ENCODE measurements around the gene GFY.
"Not testable (repeated sequence)": the region's sequence is repeated elsewhere in the genome, so short reads cannot be mapped to it uniquely, and the experiment has no call there.

GFY gene

DNA sequence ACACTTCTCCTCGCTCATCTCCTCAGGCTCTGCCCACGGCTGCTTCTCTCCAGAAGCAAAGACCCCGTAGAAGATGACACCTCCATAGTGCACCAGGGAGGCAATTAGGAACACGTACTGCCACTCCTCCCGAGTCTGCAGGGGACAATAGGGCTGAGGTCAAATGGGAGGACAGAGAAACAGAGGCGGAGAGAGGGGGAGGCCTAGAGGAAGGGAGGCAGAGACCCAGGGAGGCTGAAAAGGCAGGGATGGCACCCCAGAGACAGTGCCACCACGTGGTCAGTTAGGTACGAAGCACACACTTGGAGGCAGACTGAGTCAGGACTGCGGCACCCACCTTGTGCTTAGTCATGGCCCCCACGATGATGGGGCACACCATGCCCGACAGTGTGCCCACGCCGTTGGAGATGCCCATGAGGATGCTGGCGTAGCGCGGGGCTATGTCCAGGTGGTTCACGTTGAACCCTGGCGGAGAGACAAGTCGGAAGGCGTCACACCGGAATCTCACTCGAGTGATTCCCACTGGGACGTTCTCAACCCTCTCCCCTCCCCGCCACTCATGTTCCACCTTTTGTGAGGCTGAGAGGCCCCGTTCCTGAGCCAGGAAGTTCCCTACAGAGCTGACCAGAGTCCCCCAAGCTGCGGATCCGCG is 5.6 kb downstream of the GFY start:
- DNase-seq: peak in 2 of 3 donors; percentile 51 to 52

DNA sequence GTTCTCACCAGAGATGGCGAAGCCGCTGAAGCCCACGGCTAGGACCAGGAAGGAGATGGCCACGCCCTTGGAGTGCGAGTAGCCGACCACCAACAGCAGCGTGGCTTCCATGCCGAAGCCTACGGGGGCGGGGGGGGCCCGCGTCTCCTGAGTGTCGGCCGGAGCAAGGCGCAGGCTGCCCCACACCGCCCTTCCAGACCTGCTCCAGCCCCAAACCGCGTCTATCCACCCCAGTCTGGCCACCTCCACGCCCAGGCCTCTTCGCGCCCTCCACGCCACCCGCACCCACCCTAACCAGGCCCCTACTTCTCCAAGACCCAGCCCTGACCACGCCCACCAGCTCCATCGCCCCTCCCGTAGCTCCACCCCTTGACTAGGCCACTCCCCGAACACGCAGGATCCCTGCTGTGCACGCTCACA is 6.2 kb downstream of the GFY start:
- peak in 1 of 3 donors; percentile 47 for DNase-seq

DNA sequence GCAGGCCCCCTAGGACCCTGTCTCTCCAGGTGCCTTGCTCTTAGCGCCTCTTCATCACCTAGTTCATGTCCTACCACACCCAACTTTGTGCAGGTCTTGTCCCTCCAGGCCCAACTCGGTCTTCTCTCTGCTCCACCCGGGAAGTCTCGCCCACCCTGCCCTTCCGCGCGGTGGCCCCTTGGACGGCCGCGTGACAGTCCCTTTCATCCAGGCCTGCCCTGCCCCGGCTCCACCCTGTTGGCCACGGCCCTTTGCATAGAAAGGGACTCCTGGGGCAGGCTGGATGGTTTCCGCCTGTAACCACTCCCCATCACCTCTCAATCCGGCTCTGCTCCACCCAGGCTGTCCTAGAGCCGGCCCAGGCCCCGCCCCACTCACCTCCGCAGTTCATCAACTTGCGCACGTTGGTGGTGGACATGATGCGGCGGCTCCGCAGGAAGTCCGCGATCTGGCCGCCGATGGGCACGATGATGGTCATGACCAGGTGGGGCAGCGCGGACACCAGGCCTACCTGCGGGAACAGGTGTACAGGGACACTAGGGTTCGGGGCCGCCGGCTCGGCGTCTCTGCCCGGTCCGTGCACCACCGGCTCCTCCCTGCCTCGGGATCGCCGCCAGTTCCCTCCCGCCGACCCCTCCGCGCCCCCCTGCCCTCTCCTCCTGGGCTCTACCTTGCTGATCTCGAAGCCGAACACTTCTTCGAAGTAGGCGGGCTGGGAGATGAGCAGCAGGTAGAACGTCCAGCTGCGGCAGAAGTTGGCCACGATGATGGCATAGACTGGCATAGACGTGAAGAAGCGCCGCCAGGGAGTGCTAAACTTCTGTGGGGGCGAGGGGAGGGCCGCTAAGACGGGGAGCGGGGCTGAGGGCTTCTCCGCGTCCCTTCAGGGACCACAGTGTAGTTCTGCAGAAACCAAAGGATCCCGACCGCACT is 7.2 kb downstream of the GFY start:
- no peak for DNase-seq

DNA sequence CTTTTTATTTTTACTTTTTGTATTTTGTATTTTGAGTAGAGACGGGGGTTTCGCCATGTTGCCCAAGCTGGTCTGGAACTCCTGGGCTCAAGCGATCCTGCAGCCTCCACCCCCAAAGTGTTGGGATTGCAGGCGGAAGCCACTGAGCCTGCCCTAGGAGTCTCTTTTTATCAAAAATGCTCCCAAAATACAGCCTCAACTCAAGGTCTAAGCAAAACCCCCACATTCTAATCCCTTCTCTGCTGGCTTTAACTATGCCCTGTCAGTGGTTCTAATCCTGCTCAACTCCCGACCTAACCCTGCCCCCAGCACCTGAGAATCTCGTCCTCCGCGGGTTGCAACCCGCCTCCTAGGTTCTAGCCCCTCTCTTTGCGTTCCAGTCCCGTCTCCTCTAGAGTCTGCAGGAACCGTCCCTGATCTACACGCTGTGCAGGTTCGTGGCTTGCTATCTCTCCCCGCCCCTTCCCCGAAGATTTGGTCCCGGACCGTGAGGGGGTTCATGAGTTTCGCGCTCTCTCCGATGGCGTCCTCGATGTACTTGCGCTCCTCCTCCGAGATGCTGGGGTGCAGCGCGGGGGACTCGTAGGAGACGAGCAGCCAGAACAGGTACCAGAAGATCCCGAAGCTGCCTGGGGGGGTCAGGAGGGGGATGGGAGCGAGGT is 8.2 kb downstream of the GFY start:
- no peak for DNase-seq

DNA sequence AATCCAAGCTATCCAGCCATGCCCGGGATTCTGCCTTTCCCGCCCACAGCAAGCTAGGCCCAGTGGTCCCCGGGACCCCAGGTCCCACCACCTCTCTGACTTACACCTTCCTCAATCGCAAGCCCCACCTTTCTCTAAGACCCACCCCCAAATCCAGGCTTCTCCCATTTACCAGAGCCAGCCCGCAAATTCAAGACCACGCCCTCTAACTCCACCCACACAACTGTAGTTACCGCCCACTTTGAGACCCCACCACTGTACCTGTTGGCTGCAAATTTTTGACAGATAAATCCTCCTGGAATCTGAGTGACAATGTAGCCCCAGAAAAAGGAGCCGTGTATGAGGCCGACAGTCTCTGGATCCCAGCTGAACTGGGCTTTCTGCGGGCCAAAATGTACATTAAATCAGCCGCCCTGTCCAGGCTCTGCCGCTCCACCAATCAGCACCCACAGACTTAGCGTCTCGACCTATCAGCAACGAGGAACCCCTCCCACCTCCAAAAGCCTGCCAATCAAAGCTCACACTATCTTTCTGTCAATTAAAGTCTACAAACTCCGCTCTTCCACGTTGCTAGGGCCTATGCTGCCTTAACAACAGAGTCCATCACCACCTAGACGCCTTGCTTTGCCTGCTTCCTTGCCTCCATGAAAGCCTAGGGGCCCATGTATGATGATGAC is 9.9 kb downstream of the GFY start:
- no peak for DNase-seq

DNA sequence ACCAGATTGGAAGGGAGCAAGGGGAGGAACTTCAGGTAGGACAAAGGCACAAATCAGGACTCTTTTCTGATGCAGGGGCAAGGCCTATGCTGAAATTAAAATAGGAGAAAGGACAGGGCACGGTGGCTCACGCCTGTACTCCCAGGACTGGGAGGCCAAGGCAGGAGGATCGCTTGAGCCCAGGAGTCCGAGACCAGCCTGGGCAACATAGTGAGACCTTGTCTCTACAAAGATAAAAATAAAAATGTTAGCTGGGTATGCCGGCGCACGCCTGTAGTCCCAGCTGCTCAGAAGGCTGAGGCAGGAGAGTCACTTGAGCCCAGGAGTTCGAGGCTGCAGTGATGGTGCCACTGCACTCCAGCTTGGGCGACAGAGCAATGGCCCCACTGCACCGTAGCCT is 10.5 kb downstream of the GFY start:
- DNase-seq: no peak

DNA sequence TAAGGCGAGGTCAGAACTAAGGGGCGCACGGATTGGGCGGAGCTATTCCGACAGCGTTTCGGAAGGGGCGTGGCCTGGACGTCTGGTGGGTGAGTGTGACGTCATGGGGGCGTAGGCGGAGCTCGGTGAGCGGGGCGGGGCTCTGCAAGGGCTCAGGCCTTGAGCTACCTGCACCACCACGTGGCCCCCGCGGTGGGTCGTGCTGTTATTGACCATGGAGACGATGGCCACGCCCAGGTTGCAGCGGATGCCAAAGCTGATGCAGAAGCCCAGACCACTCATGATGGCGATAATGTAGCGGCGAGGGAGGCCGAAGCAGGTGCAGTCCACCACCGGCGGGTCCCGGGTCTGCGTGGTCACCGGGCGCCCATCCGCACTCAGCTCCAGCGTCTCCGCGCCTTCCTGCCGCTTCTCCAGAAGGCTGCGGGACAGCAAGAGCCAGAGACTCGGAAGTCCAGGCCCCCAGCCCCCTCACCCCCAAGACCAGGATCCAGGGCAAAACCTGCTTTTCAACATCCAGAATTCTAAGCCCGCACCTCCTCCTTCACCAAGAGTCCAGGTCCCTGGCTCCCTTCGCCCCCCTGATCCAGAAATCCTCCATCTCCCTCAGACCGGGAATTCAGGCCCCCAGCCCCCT is 11.3 kb downstream of the GFY start:
- DNase-seq: peak; percentile 48 to 63 (median 52)

DNA sequence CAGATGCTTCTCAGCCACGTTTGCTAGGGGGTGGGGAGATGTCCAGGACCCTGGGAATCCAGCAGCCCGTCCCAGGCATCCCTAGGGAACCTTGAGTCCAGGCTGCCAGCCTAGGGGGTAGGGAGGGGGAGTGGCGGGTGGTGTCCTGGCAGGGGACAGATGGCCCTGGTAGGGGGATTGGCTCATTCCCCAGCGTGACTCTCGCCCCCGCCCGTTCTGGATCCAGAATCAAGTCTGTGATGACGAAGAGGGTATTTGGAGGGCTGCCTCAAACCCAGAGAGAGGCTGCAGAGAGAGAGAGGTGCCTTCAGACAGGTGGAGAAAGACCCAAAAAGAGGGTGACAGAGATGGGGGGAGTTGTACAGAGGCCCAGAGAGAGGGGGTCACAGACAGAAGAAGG is 12.0 kb downstream of the GFY start:
- DNase-seq: no peak

DNA sequence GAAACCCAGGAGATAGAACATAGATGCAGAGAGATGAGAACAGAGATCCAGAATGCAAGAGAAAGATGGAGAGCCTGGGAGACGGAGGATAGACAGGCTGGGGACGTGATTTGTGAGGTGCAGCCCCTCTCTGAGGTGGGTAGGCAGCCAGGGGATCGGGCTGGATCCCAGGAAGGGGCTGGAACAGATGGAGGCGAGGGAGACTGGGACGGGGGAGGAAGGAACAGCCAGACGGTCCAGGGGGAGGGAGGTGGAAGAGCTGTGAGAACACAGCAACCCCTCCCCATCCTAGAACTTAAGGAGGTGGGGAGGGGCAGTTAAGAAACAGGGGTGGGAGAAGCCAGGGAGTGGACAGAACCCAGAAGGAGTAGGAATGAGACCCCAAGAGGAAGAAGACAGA is 13.1 kb downstream of the GFY start:
- no peak for DNase-seq

DNA sequence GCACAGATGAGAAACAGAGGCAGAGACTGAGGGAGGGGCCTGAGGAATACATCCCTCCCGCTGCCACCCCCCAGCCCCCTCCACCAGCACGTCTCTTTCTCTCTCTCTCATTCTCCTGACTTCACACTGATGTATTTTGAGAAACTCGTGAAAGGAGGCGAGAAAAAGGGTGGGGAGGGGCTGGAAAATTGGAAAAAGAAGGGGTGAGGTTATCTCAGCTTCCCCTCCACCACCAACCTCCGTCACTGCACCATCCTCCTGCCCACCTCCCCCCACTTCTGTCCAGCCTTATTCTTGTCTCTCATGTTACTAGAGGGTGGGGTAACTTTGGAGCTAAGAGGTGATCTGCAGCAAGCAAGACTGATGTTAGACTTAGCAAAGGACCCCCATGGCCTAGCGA is 14.6 kb downstream of the GFY start:
- no peak for DNase-seq

DNA sequence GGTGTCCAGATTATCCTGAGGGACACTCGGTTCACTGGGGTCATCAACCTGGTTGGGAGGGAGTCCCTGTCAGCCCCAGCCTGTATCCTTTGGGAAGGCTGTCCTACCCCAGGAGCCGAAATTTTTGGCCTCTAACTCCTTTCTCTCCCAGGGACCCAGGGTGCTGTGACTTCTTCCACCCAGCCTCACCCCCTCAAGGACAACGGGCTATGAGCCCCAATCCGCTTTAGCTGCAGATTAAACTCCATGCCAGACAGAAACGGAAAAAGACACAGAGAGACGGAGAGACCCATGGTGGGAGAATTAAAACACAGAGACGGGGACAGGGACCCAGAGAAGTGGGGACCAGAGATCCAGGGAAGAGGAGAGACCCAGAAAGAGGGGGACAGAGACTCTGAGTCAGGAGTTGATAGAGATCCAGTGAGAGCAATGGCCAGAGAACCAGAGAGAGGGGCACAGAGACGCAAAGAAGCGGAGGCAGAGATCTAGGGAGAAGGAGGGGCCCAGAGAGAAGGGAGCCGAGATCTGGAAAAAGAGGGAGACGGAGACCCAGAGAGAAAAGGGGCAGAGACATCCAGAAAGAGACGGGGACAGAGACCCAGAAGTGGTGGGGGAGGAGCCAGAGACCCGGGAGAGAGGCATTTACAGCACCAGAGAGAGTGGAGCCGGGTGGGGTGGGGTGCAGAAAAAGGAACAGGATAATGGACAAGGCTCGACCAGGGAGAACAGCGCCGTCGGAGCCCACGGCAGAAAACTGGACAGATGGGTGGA is 15.4 kb downstream of the GFY start:
- DNase-seq: no peak

DNA sequence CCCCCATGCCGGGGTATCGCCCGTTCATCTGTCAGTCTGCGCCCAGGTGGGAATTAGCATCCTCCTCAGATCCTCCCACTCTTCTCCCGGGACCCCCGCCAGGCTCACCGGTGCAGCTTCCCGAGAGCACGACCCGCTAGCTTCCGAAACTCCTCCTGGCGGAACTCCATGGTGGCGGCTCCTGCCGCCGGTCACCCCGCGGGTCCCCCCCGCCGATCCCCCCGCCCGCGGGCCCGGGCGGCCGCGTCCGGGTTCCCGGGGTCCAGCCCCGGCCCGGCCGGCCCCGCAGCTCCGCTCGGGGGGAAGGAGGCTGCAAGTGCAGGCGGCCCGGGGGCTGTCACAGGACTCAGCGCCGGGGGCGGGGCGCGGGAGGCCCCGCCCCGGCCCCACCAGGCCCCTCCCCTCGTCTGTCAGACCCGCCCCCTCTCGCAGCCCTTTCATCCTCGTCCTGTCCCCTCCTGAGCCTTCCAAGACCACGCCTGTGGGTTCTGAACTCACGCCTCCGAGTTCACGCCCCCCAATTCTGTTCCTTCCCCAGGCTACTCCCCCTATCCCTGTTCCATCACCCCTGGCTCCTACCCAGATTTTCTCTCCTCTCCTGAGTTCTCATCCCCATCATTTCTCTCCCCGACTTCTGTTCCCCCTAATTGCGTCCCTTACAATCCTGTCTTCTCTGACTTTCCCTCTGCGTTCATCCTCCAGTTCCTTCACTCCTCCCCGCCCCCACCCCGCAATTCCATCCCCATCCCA is 16.2 kb downstream of the GFY start, which contains the start of gene SLC17A7:
Gene SLC17A7 (minus strand): TSS at position 318 of the 750 bp plus-strand sequence. CDS start 148 bp downstream, at position 170.
- DNase-seq: peak; percentile 43 to 80 (median 60)

DNA sequence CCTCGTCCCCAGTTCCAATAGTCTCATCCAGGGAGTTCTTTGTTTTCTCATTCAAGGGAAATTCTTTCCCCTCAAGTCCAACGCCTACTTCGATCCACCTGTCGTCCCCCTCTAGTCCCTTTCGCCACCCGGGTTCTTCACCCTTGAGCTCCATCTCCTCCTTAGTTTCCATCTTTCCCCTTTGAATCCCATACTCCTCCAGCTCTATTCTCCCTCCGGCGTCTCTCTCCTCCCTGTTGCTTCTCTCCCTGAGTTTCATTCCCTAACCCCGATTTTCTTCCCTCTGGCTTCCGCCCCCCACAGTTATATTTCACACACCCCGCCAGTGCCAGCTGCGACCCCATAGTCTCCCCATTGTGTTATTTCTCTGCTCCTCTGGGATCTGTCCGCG is 16.8 kb downstream of the GFY start:
- no peak for DNase-seq

DNA sequence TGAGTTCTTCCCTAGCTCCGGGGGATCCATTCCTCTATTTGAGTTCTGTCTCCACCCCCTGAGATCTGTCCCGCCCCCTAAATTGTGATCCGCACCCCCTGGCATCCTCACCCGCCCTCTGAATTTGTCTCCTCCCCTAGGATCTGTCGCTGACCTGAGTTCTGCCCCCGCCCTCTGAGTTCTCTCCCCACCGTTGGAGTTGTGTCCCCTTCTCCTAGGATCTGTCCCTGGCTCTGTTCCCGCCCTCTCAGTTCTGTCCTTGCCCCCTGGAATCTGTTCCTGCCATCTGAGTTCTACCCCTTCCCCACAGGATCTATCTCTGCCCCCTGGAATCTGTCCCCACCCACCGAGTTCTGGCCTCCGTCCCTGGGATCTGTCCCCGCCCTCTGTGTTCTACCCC is 17.2 kb downstream of the GFY start:
- peak; percentile 18 to 48 (median 35) for DNase-seq

DNA sequence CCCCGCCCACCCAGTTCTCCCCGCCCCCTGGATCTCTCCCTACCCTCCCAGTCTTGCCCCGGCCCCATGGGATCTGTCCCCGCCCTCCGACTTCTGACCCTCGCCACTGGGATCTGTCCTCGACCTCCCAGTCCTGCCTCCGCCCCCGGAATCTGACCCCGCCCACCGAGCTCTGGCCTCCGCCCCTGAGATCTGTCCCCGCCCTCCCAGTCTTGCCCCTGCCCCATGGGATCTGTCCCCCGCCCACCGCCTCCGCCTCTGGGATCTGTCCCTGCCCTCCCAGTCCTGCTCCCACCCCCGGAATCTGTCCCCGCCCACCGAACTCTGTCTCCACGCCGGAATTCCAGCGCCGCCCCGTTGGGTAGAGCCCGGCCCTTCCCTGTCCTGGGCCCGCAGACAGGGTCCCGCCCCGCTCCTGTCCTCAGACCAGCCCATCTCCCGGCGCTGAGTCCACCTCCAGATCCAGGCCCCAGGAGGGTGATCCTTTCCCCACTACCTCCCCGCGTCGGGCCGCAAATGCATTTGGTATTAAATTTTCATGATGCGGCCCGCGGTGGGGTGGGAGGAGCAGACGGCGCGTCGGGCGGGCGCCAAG is 17.7 kb downstream of the GFY start:
- peak; percentile 83 to 96 (median 90) for DNase-seq

DNA sequence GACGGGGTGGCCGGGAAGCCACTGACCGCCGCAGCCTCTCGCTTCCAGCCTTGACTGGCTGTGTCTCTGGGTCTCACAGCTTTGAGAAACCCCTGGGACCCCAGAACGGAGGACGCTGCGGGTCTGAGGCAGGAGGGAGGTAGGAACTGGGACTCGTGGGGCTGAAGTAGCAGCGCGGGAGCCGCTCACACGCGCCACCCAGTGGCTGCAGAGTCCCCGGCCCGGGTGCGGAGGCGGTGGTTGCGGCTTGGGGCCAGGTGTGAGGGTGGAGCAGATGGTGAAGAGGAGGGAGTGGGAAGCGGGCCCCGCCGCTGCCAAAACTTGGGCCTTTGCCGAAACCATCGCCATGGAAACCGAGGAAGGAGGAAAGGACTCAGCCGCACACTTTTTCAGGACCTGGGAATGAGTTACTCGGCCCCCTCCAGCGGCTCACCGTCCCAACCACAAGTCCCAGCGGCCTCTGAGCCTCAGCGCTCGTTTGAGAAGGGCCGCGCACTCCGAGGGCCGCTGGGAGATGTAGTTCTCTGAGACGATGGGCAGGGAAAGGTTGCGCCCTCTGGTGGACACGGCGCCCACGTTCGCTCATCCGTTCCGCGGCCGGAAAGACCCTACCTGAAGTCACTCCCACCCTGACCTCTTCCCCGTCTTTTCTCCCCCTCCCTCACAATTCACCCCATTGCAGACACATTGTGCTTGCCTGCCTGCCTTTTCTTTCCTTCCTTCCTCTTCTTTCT is 18.3 kb downstream of the GFY start:
- peak; percentile 96 to 97 (median 97) for DNase-seq

DNA sequence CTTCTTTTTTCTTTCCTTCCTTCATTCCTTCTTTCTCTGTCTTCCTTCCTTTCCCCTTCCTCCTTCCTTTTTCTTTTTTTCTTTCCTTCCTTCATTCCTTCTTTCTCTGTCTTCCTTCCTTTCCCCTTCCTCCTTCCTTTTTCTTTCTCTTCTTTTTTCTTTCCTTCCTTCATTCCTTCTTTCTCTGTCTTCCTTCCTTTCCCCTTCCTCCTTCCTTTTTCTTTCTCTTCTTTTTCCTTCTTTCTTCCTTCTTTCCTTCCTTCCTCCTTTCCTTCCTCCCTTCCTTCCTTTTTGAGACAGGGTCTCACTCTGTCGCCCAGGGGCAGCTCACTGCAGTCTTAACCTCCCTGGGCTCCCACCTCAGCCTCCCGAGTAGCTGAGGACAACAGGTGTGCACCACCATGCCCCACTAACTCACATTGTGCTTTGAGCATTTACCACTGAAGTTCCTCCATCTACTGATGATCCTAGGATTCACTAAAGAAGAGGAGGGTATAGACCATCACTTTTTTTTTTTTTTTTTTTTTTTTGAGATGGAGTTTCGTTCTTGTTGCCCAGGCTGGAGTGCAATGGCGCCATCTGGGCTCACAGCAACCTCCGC is 19.0 kb downstream of the GFY start:
- DNase-seq: not testable (repeated sequence)

DNA sequence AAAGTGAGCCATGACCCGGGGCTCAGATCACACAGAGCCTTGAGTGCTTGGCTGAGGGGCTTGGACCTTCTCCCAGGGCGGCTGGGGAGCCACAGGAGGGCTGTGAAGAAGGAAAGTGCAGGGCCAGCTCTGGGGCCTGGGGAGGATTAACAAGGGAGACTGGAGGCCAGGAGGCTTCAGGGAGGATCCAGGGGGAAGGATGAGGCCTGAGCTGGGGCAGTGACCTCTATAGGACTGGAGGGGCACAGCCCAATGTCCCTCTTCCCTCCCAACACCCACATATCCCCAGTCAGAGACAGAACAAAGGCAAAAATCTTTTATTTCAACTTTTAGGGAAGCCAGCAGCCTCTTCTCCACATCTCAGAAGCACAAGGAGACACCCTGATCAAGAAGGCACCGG is 20.8 kb downstream of the GFY start:
- DNase-seq: peak in 1 of 3 donors; percentile 27
